HG02943 (cell line): ENCODE results near the gene MTCL1.

Experiments used
- ATAC-seq: cut with Tn5 transposase; IDR thresholded peaks from one replicate; pipeline ENCODE4 v1.9.1; 2021; ENCODE audit warnings: mild to moderate bottlenecking, low read depth, moderate library complexity; ENCODE audit not compliant: unreplicated experiment

The MTCL1 gene

DNA sequence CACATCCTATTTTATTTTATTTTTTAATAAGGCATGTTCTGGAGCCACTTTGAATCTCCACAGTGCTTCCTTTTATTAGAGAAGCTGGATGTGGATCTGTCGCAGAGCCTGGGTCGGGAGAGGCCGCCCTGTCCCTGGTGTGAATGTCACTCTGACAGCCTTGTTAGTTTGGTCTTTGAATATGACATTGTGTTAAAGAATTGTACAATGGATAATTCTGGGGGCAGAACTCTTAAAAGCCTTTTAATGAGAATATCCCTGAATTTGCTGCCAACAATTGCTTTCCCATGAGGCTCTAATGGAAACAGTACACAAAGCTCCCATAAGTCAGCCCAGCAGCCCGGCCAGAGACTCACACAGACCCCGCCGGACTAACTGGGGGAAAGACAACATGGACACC, 82.4 kb downstream of the MTCL1 start:
- ATAC-seq, result no peak

GRCh38 chr18:8788503-8789429, 83.4 kb downstream of the MTCL1 start:
- no peak for ATAC-seq

DNA sequence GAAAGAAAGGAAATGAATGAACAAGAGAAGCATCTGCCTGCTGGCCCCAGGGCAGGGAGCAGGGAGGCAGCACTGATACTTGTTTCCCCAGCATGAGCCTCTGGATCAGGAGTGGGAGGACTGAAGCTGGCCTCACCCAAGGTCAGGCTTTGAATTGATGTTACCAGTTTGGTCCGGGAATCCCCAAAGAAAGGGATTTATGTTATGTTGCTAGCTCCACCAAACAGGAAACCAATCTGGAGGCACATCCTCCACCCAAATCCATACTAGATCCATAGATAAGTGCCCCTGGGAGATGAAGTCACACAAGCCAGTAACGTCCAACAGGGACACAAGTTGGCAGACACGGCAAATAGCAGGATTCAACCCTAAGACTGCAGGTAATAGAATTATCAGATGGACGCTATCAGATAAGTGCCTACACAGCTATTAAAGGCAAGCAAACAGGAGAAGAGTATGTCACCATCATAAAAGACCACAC, 85.9 kb downstream of the MTCL1 start:
- ATAC-seq, result no peak

GRCh38 chr18:8792688-8793316, 87.4 kb downstream of the MTCL1 start:
- ATAC-seq, result no peak

GRCh38 chr18:8793445-8794155, 88.2 kb downstream of the MTCL1 start:
- no peak for ATAC-seq

GRCh38 chr18:8794156-8794933, 89.0 kb downstream of the MTCL1 start:
- ATAC-seq, result no peak

DNA sequence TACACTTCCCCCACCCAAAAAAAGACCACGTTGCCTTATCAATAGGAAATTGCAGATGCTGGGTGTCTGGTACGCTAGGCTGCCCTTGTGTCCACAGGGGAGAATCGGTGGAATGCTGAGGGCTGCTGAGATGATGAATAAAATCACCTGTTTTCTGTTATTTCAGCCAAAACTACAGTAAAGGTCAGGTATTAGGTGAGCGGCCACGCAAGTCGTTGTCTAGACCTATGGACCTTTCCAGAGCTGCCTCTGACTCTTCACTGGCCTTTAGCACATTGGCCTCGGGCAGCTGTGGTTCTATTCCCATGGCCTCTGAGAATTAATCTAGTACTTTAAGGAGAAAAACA, 89.6 kb downstream of the MTCL1 start:
- no peak for ATAC-seq

DNA sequence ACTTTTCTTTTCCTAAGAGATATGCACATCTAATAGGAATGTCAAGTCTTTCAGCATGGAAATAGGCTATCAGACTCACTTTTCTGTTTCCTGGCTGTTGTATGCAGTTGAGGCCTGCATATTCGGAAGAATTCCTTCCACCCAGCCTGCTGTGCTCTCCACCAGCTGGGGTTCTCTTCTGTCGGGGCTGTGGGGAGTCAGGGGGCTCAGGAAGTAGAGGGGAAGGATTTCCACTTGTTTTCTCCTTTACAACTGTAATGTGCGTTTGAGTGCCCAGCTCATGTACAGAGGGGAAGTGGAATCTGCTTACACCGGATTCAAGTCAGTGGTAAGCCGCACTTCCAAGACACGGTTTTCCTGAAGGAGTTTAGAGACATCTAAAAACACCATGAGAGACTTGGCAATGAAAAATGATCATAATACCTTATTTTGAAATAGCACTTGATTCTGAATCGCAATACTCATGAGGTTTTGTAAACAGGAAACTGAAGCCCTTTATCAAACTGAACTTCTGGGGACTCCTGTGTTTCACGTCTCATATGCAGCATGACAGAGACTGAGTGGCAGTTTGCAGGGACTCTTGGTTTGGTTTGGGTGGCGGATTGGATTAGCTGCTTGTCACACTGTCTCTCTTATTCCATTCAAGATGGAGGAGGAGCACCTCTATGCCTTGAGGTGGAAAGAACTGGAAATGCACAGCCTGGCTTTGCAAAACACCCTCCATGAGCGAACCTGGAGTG, 90.4 kb downstream of the MTCL1 start:
- ATAC-seq, result no peak

DNA sequence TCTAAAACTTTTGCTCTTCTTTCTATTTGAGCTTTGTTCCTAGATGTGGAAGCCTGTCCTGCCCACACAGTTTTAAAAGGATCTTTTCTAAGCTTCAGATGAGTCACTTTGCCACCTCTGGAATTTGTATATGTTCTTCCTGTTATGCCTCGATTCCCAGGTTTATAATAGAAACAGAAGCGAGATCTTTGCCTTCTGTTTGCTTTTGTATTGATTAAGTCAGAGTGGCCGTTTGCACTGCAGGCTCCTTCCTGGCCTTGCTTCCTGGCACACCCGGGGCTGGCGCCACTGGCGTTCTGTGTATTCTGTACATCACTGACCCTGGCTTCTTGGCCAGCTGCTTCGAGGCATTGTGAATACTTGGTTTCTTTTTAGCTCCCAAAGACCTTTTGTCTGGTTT, 91.8 kb downstream of the MTCL1 start:
- ATAC-seq, result no peak

DNA sequence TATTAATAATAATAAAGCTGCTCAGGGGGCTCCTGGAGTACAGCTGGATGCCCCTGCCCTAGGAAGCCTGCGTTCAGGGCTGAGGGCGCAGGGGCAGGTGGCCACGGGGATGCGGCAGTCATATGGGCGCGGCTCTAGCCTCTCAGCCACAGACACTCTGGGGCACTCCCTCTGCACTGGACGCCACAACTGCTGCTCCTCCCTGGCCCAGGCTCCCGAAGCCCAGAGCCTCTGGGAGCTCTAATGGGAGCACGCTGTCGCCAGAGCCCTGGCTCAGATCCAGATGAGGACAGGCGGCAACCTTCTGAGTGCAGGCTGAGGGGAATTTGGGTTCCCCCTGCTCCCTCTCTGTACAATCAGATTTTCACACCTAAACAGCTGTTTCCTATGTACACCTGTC, 93.6 kb downstream of the MTCL1 start:
- no peak for ATAC-seq

GRCh38 chr18:8799596-8800441, 94.5 kb downstream of the MTCL1 start:
- no peak for ATAC-seq

DNA sequence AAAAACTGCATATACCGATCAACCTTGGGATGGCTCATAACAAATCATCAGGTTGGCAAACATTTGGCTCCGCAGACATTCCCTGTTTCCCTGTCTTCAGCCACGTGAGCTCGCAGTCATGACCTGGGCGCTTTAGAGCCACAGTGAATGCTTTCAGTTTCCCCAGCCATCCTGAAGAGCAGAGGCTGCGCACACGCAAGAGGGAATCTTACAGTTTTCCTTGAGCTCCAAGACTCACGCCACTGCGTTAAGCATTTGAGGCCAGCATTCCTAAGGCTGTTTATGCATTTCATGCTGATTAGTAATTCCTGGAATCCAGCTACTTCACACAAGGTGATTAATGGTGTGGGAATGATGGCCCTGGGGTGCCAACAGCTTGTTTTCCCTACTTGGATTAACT, 95.1 kb downstream of the MTCL1 start:
- ATAC-seq, result no peak

- ATAC-seq, result no peak
Observed at GRCh38 chr18:8800876-8801262, 95.5 kb downstream of the MTCL1 start.

- no peak for ATAC-seq
Observed at GRCh38 chr18:8801263-8801901, 96.0 kb downstream of the MTCL1 start.

DNA sequence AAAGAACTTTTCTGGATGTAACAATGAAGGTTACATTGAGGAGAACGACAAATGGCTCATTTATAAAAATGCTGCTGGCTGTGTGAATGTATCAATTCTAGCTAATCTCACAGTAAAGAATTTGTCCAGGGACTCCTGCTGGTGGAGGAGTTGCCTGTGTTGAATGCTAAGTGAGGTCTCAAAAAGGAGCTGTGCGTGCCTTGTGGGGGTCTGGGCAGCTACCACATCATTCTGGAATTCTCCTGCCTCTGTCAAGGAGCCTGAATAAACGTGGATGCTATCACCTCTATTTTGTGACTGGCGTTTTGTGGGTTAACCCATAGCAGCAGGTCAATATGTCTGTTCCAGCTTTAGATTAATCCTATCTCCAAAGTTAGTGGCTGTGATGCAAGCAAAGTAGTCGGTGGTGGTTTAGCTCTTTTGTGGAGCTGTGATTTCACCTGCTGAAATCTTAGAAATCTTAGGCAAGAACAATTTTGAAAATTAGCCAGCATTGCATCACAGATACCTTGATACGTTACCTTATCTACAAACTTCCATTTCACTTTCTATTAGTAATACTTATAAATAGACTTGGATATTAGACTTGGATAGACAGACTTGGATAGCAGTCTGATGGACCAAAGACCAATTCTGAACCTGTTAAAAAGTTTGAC, 96.8 kb downstream of the MTCL1 start:
- ATAC-seq, result no peak

- no peak for ATAC-seq
Observed at GRCh38 chr18:8803063-8803795, 97.9 kb downstream of the MTCL1 start.

GRCh38 chr18:8803957-8804356, 98.6 kb downstream of the MTCL1 start:
- no peak for ATAC-seq
